Mammary epithelial cell (primary cell): ENCODE measurements around the gene CHST15.

Experiments
- CTCF ChIP-seq, 2 donors: IDR thresholded peaks in 1 of 2; conservative IDR thresholded peaks in 1 of 2; 2 replicates each; pipeline ENCODE4 v1.5.1; 2011 to 2012; ENCODE audit warnings: inconsistent platforms in 2 of 2, low read length in 2 of 2, mild to moderate bottlenecking in 2 of 2, control low read depth in 1 of 2, low read depth in 1 of 2; ENCODE audit not compliant: insufficient read depth in 1 of 2; ENCODE audit errors: extremely low read depth in 1 of 2
- EZH2 ChIP-seq: IDR thresholded peaks from 2 replicates; pipeline ENCODE4 v1.6.1; 2012; ENCODE audit warnings: low read length, inconsistent platforms, borderline replicate concordance

GRCh38 chr10:124013916-124014315, 79.5 kb downstream of the CHST15 start:
- TF ChIP-seq EZH2, result no peak
- TF ChIP-seq CTCF (conservative IDR thresholded peaks at IDR 0.05 in 1 of 2, IDR thresholded peaks at IDR 0.05 in 1 of 2; ENCODE audit: extremely low read depth in 1 of 2, insufficient read depth in 1 of 2, low read depth in 1 of 2, low read length in 2 of 2), result no peak
